ENCODE results near the gene GMPR2. TPM values are rescaled to one million over a fixed set of nuclear protein-coding genes. Genes with fewer than 3 reads are reported as not detected.

GMPR2 gene
- total and polyA plus RNA-seq, 10 donors: 42.2 to 85.6 (median 62.8) TPM

DNA sequence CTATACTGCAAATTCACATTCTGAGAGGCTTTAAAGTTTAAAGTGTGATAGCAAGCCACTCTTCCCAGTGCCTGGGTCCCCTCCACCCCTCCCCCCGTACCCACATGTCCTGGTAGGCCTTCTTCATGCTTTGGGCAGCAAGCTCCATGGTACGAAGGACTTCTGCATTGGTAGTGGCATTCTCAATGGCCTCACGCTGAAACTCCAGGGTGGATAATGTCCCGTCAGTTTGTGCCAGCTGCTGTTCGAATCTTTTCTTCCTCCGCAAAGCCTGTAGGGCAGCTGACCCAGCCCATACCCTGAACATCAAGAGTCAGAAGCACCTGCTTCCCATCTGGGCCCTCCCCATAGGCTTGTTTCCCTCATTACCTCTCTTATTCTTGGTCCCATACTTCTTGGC is 21.4 kb upstream of the GMPR2 start:
- intact Hi-C loops (cut with DNase I; ENCODE audit: low total_unique reads): no loop called here
- H3K36me3 ChIP-seq: peaks cover 2 to 64% (median 50%) of the 10 kb centered on the region in 6 donors
- no peaks in the 10 kb centered on the region for H3K9me3 ChIP-seq

DNA sequence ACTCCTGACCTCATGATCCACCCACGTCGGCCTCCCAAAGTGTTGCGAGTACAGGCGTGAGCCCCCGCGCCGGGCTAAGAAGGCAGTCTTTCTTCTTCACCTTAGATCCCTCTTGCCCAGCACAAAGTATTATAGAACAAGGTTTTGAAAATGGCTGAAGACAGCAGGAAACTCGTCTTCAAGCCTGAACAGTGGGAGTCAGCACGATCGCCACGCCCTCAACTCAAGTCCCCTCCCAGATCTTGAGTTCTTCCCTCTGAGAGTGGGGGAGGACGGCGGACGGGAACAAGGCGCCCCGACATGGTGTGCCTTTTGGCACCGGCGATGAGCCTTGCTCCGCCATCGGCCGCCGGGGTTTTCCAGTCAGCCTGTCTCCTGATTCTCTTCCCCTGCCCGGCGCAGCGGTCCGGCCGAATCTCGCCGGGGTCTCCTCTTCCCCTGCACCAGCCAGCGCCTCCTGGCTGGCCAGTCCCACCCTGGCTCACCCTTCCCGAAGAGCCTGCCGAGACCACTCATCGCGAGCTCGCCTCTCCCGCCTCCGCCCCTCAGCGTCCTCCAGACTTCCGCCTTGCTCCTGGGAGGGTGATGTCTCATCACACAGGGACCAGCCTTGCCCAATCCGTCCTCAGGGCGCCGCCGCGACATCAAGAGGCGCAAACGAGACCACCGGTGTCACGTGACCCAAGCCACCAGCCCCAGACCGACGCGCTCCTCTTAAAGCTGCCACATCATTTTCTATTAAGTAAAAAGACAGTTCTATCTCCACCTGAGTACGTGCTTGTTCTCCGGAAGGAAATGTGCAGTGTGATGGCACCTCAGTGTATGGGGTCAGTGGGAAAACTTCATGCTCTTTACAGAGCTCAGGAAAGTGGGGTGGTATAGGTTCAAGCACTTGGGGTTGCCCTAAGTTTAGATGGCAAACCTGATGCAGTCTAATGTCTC is 19.5 kb upstream of the GMPR2 start, which contains the start of gene CHMP4A:
CHMP4A (minus strand) TSS at position 565 of the 942 bp plus-strand sequence; CDS start at position 516, 49 bp downstream.
- Histone ChIP-seq H3K27ac (peak within 1 kb of the TSS; percentile 93 to 100 (median 98)), H3K4me3 (peak within 1 kb of the TSS; percentile 58 to 90 (median 68)), H3K27me3 (replicated peaks in 1 of 7) (no peaks in the 10 kb centered on the region), H3K36me3 (peaks cover 0 to 64% (median 38%) of the 10 kb centered on the region in 6 donors), H3K4me1 (peaks cover 24 to 70% (median 49%) of the 10 kb centered on the region in 6 donors), H3K9me3 (no peaks in the 10 kb centered on the region)
- 0 to 1% (median 0%) methylated on average over 42 to 53 of the region's 53 CpGs for WGBS, 5 donors
- DNase-seq: peak; percentile 99
- TF ChIP-seq POLR2AphosphoS5 (IDR thresholded peaks at IDR 0.05): peak; percentile 100
- TF ChIP-seq, protein P1, sequence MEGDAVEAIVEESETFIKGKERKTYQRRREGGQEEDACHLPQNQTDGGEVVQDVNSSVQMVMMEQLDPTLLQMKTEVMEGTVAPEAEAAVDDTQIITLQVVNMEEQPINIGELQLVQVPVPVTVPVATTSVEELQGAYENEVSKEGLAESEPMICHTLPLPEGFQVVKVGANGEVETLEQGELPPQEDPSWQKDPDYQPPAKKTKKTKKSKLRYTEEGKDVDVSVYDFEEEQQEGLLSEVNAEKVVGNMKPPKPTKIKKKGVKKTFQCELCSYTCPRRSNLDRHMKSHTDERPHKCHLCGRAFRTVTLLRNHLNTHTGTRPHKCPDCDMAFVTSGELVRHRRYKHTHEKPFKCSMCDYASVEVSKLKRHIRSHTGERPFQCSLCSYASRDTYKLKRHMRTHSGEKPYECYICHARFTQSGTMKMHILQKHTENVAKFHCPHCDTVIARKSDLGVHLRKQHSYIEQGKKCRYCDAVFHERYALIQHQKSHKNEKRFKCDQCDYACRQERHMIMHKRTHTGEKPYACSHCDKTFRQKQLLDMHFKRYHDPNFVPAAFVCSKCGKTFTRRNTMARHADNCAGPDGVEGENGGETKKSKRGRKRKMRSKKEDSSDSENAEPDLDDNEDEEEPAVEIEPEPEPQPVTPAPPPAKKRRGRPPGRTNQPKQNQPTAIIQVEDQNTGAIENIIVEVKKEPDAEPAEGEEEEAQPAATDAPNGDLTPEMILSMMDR (IDR thresholded peaks at IDR 0.05 in 8 of 11, conservative IDR thresholded peaks at IDR 0.05 in 3 of 11): peak in 5 of 11 experiments; percentile 31 to 44 (median 40)
- peak; percentile 57 to 88 (median 83) for TF ChIP-seq POLR2A (IDR thresholded peaks at IDR 0.05)
- intact Hi-C loops (cut with DNase I; ENCODE audit: low total_unique reads): no loop called here

More for the DNA sequence above, 21.4 kb upstream of the GMPR2 start:
- no peak for DNase-seq
- Histone ChIP-seq H3K27me3 (replicated peaks in 1 of 7) (no peaks in the 10 kb centered on the region), H3K4me1 (peaks cover 23 to 84% (median 48%) of the 10 kb centered on the region in 6 donors), H3K27ac (no peak overlapping the region), H3K4me3 (no peak overlapping the region)
- no peak for TF ChIP-seq POLR2A (IDR thresholded peaks at IDR 0.05)
- TF ChIP-seq, protein P1 (IDR thresholded peaks at IDR 0.05 in 8 of 11, conservative IDR thresholded peaks at IDR 0.05 in 3 of 11): no peak
- no peak for TF ChIP-seq POLR2AphosphoS5 (IDR thresholded peaks at IDR 0.05)
- WGBS, 5 donors: 92 to 96% (median 95%) methylated on average over 6 of the region's 6 CpGs

DNA sequence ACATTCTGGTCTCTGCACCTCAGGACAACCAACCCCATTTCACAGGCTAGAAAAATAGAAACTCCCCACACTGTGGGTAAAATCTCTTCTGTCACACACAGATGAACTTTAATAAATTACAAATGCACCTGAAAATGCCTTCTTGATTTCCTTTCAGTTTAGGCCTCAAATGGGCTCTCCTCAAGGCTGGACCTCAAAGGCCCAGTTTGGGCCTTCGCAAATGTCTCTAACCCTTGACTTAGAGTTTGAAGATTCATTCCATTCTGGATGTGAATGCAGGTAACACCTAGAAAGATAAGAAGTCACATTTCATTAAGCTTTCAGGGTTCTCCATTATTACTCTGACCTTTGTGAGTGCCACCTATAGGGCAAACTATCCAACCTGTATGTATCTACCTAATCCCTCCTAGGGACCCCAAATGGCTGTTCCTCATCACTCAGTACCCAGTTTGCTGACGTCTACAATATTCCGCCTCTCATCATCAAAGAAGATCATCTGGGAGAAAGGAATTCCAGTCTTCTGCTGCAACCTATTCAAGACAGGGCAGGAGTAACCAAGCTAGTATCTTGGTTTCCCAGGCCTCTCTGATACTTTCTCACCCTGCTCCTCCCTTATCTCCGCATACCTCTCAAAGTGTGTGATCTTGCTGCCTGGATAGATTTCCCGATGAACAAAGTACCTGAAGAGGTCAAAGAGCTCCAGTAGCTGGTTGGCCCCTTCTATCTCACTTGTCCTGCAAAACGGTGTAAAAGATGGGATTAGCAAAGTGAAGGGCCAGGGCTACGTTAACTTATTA is 18.7 kb upstream of the GMPR2 start:
- TF ChIP-seq POLR2AphosphoS5 (IDR thresholded peaks at IDR 0.05): no peak
- TF ChIP-seq, protein P1 (IDR thresholded peaks at IDR 0.05 in 8 of 11, conservative IDR thresholded peaks at IDR 0.05 in 3 of 11): no peak
- TF ChIP-seq POLR2A (IDR thresholded peaks at IDR 0.05): no peak
- no peaks in the 10 kb centered on the region for H3K9me3 ChIP-seq
- peaks cover 24 to 68% (median 49%) of the 10 kb centered on the region in 6 donors for H3K4me1 ChIP-seq
- peak overlapping the region in 5 of 8 donors; percentile 64 to 90 (median 72) for H3K4me3 ChIP-seq
- peaks cover 0 to 57% (median 32%) of the 10 kb centered on the region in 6 donors for H3K36me3 ChIP-seq
- H3K27ac ChIP-seq: peak overlapping the region; percentile 93 to 100 (median 98)
- no peaks in the 10 kb centered on the region for H3K27me3 ChIP-seq (replicated peaks in 1 of 7)
- no peak for DNase-seq
- WGBS, 5 donors: 91 to 95% (median 93%) methylated on average over 7 of the region's 7 CpGs
- intact Hi-C loops (cut with DNase I; ENCODE audit: low total_unique reads): no loop called here

Data from spleen (tissue), 11 donors.